ENCODE data around the gene SEMA3F.

SEMA3F gene

GRCh38 chr3:50146316-50146901 is 8.7 kb upstream of the SEMA3F start:
- no peaks in the 10 kb centered on the region for H3K79me2 ChIP-seq (ENCODE audit: insufficient read depth, low read length)
- DNase-seq (no peak), ATAC-seq (ENCODE audit: insufficient read depth, low read depth) (no peak)
- H3K27ac ChIP-seq (ENCODE audit: low read length): no peak overlapping the region
- TF ChIP-seq CTCF (IDR thresholded peaks at IDR 0.05; ENCODE audit: borderline replicate concordance, extremely low read depth, low read length, poor library complexity, severe bottlenecking): peak; percentile 24
- no peak for TF ChIP-seq EZH2 (IDR thresholded peaks at IDR 0.05; ENCODE audit: borderline replicate concordance, low read depth, low read length, severe bottlenecking)
- H3K4me2 ChIP-seq (ENCODE audit: insufficient read depth, low read length): no peak overlapping the region
- H3K4me3 ChIP-seq (ENCODE audit: low read depth in 1 of 2, low read length in 2 of 2): no peak overlapping the region
- H3K4me1 ChIP-seq (ENCODE audit: insufficient read depth, low read length): no peaks in the 10 kb centered on the region
- H4K20me1 ChIP-seq (ENCODE audit: insufficient read depth, low read length): no peaks in the 10 kb centered on the region
- no peak overlapping the region for H3K9ac ChIP-seq (ENCODE audit: low read depth, low read length)
- H3K9me3 ChIP-seq (ENCODE audit: insufficient read depth, low read length, severe bottlenecking): no peaks in the 10 kb centered on the region
- no peaks in the 10 kb centered on the region for H3K27me3 ChIP-seq (ENCODE audit: insufficient read depth, low read length, poor library complexity)
- H2AFZ ChIP-seq (ENCODE audit: low read depth, low read length): no peak overlapping the region
- H3K36me3 ChIP-seq (ENCODE audit: insufficient read depth, low read length): no peaks in the 10 kb centered on the region

GRCh38 chr3:50147016-50147415 is 8.1 kb upstream of the SEMA3F start:
- H3K4me1 ChIP-seq (ENCODE audit: insufficient read depth, low read length): no peaks in the 10 kb centered on the region
- no peak overlapping the region for H3K9ac ChIP-seq (ENCODE audit: low read depth, low read length)
- H4K20me1 ChIP-seq (ENCODE audit: insufficient read depth, low read length): no peaks in the 10 kb centered on the region
- H3K36me3 ChIP-seq (ENCODE audit: insufficient read depth, low read length): no peaks in the 10 kb centered on the region
- no peaks in the 10 kb centered on the region for H3K27me3 ChIP-seq (ENCODE audit: insufficient read depth, low read length, poor library complexity)
- DNase-seq (no peak), ATAC-seq (ENCODE audit: insufficient read depth, low read depth) (no peak)
- H3K4me2 ChIP-seq (ENCODE audit: insufficient read depth, low read length): no peak overlapping the region
- TF ChIP-seq EZH2 (IDR thresholded peaks at IDR 0.05; ENCODE audit: borderline replicate concordance, low read depth, low read length, severe bottlenecking): no peak
- TF ChIP-seq CTCF (IDR thresholded peaks at IDR 0.05; ENCODE audit: borderline replicate concordance, extremely low read depth, low read length, poor library complexity, severe bottlenecking): no peak
- H3K4me3 ChIP-seq (ENCODE audit: low read depth in 1 of 2, low read length in 2 of 2): no peak overlapping the region
- no peak overlapping the region for H3K27ac ChIP-seq (ENCODE audit: low read length)
- no peaks in the 10 kb centered on the region for H3K79me2 ChIP-seq (ENCODE audit: insufficient read depth, low read length)
- H3K9me3 ChIP-seq (ENCODE audit: insufficient read depth, low read length, severe bottlenecking): no peaks in the 10 kb centered on the region
- no peak overlapping the region for H2AFZ ChIP-seq (ENCODE audit: low read depth, low read length)

GRCh38 chr3:50147447-50147846 is 7.7 kb upstream of the SEMA3F start:
- Histone ChIP-seq H3K9ac (ENCODE audit: low read depth, low read length) (no peak overlapping the region), H3K9me3 (ENCODE audit: insufficient read depth, low read length, severe bottlenecking) (no peaks in the 10 kb centered on the region), H3K27me3 (ENCODE audit: insufficient read depth, low read length, poor library complexity) (no peaks in the 10 kb centered on the region), H3K27ac (ENCODE audit: low read length) (no peak overlapping the region), H3K4me2 (ENCODE audit: insufficient read depth, low read length) (no peak overlapping the region), H3K4me1 (ENCODE audit: insufficient read depth, low read length) (no peaks in the 10 kb centered on the region), H4K20me1 (ENCODE audit: insufficient read depth, low read length) (no peaks in the 10 kb centered on the region), H2AFZ (ENCODE audit: low read depth, low read length) (no peak overlapping the region), H3K79me2 (ENCODE audit: insufficient read depth, low read length) (no peaks in the 10 kb centered on the region), H3K36me3 (ENCODE audit: insufficient read depth, low read length) (no peaks in the 10 kb centered on the region), H3K4me3 (ENCODE audit: low read depth in 1 of 2, low read length in 2 of 2) (no peak overlapping the region)
- TF ChIP-seq EZH2 (IDR thresholded peaks at IDR 0.05; ENCODE audit: borderline replicate concordance, low read depth, low read length, severe bottlenecking) (no peak), CTCF (IDR thresholded peaks at IDR 0.05; ENCODE audit: borderline replicate concordance, extremely low read depth, low read length, poor library complexity, severe bottlenecking) (no peak)
- no peak for DNase-seq
- ATAC-seq (ENCODE audit: insufficient read depth, low read depth): no peak

Data from DND-41 (cell line).